Measurements from ENCODE around the gene RTF2.

GRCh38 chr20:56439771-56440291, 28.6 kb upstream of the RTF2 start:
- TF ChIP-seq CTCF (IDR thresholded peaks at IDR 0.05 in 8 of 11, conservative IDR thresholded peaks at IDR 0.05 in 3 of 11) (no peak), POLR2A (IDR thresholded peaks at IDR 0.05) (no peak), POLR2AphosphoS5 (IDR thresholded peaks at IDR 0.05) (peak in 1 of 3 donors; percentile 14)

Data from spleen (tissue), 7 donors.